ENCODE data around the gene OR2V1.

GRCh38 chr5:181161534-181162175 lies 30.7 kb upstream of the OR2V1 start:
- no peak for TF ChIP-seq CTCF (IDR thresholded peaks at IDR 0.05; ENCODE audit: poor library complexity)
- TF ChIP-seq EZH2 (IDR thresholded peaks at IDR 0.05; ENCODE audit: borderline replicate concordance): no peak
- TF ChIP-seq EZH2phosphoT487 (IDR thresholded peaks at IDR 0.05; ENCODE audit: low read depth, severe bottlenecking, unreplicated experiment): no peak

All from hepatocyte (in vitro differentiated cells).